Endothelial cell of umbilical vein (primary cell): ENCODE measurements around the gene NSMCE1.

ENCODE experiments used
- EZH2 ChIP-seq: IDR thresholded peaks from 2 replicates; pipeline ENCODE4 v1.6.1; 2012; ENCODE audit warnings: borderline replicate concordance, low read depth, mild to moderate bottlenecking, moderate library complexity, low read length, inconsistent platforms; ENCODE audit not compliant: severe bottlenecking
- FOS ChIP-seq: IDR thresholded peaks from 2 replicates; pipeline ENCODE4 v1.6.1; 2011; ENCODE audit warnings: mild to moderate bottlenecking, low read length, moderate library complexity, borderline replicate concordance; ENCODE audit not compliant: insufficient read depth
- POLR2A ChIP-seq: IDR thresholded peaks from 2 replicates; pipeline ENCODE4 v1.6.1; 2012; ENCODE audit warnings: low read depth, mild to moderate bottlenecking, control low read depth, low read length
- POLR2AphosphoS5 ChIP-seq: IDR thresholded peaks from 2 replicates; pipeline ENCODE4 v1.6.1; 2012; ENCODE audit warnings: low read depth, mild to moderate bottlenecking, control low read depth, low read length, moderate library complexity; ENCODE audit not compliant: insufficient read depth
- TF ChIP-seq, protein P1 (sequence below): IDR thresholded peaks from 2 replicates; pipeline ENCODE4 v1.6.1; 2011; ENCODE audit not compliant: insufficient read depth, insufficient read length
- TF ChIP-seq, protein P2 (sequence below), 2 donors: IDR thresholded peaks; 1 replicate in 1 of 2; 2 replicates in 1 of 2; pipeline ENCODE4 v1.5.1; 2011; ENCODE audit warnings: low read length in 2 of 2, mild to moderate bottlenecking in 2 of 2, moderate library complexity in 2 of 2, control low read depth in 1 of 2, inconsistent platforms in 1 of 2, low read depth in 1 of 2; ENCODE audit not compliant: insufficient read depth in 1 of 2; ENCODE audit errors: extremely low read depth in 1 of 2

DNA sequence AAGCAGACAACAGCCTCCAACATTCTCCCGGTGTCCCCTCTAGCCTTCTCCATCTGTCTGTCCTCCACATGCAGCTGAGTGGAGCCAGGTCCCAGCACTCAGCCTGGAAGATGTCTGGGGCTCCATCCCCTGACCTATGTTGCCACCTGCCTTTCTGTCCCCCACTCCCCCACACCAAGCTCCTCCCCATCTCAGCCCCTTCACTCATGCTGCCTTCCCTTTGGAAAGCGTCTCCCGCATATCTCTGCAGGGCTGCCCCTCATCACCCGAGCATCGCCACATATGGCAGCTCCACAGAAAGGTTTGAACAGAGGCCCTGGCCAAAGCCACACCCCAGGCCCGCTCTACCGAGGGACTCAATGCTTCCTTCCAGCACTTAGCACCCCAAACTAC lies 24.2 kb downstream of the NSMCE1 start:
- TF ChIP-seq, protein P1, sequence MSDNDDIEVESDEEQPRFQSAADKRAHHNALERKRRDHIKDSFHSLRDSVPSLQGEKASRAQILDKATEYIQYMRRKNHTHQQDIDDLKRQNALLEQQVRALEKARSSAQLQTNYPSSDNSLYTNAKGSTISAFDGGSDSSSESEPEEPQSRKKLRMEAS = no peak
- TF ChIP-seq POLR2A (no peak), EZH2 (no peak), FOS (no peak), POLR2AphosphoS5 (no peak)
- TF ChIP-seq, protein P2, sequence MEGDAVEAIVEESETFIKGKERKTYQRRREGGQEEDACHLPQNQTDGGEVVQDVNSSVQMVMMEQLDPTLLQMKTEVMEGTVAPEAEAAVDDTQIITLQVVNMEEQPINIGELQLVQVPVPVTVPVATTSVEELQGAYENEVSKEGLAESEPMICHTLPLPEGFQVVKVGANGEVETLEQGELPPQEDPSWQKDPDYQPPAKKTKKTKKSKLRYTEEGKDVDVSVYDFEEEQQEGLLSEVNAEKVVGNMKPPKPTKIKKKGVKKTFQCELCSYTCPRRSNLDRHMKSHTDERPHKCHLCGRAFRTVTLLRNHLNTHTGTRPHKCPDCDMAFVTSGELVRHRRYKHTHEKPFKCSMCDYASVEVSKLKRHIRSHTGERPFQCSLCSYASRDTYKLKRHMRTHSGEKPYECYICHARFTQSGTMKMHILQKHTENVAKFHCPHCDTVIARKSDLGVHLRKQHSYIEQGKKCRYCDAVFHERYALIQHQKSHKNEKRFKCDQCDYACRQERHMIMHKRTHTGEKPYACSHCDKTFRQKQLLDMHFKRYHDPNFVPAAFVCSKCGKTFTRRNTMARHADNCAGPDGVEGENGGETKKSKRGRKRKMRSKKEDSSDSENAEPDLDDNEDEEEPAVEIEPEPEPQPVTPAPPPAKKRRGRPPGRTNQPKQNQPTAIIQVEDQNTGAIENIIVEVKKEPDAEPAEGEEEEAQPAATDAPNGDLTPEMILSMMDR (IDR thresholded peaks at IDR 0.05; ENCODE audit: extremely low read depth in 1 of 2, insufficient read depth in 1 of 2, low read depth in 1 of 2, low read length in 2 of 2) = no peak
